Measurements from ENCODE around the gene GNAT1.

- TF ChIP-seq CTCF (IDR thresholded peaks at IDR 0.05), result no peak
- TF ChIP-seq POLR2A (IDR thresholded peaks at IDR 0.05), result no peak
Measured at GRCh38 chr3:50172626-50173220, 18.7 kb upstream of the GNAT1 start.
